RWPE1 (cell line): ENCODE data around the gene RXFP1.
A peak's percentile ranks its signal among the peaks of the same experiment; 100 is the strongest.

Experiments used
- CTCF ChIA-PET: fragments of 350-600 bp; sonication (Branson Sonifier 250); formaldehyde crosslinking; extraction: SDS; loops from one replicate; lab custom pipeline; 2021; lab: Yijun Ruan, JAX
- POLR2A ChIA-PET: fragments of 400-600 bp; formaldehyde crosslinking; extraction: SDS; loops from one replicate; lab custom pipeline; 2020; ENCODE audit warnings: antibody characterized with exemption; ENCODE audit not compliant: low non-redundant PET; lab: Yijun Ruan, JAX
- DNase-seq: peaks from one replicate; pipeline ENCODE4 v3.0.0; 2012; ENCODE audit warnings: low spot score
- H3K27ac ChIP-seq: fragments of 450-650 bp; 2 replicates; pipeline ENCODE4 v1.5.1; 2017
- TF ChIP-seq, protein P1 (sequence below): fragments of 450-650 bp; conservative IDR thresholded peaks from 2 replicates; pipeline ENCODE4 v1.5.1; 2017; ENCODE audit warnings: low read depth, mild to moderate bottlenecking

RXFP1 gene

DNA sequence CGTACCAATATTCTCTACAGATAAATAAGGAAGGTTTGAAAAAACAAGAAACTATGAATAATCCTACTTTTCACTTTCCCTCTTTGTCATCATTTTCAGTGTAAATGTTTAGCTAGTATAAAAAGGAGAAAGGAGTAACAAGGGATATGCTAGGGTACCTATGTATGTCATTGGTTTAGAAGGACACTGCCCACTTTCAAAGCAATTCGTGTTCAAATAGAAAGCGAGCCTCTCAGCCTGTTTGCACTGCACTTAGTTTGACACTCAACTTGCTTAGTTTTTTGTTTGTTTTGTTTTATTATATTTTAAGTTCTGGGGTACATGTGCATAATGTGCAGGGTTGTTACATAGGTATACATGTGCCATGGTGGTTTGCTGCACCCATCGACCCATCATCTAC is 21.6 kb upstream of the RXFP1 start:
- H3K27ac ChIP-seq: no peak overlapping the region
- POLR2A ChIA-PET: no interaction called here
- CTCF ChIA-PET: no interaction called here
- DNase-seq: no peak
- TF ChIP-seq, protein P1, sequence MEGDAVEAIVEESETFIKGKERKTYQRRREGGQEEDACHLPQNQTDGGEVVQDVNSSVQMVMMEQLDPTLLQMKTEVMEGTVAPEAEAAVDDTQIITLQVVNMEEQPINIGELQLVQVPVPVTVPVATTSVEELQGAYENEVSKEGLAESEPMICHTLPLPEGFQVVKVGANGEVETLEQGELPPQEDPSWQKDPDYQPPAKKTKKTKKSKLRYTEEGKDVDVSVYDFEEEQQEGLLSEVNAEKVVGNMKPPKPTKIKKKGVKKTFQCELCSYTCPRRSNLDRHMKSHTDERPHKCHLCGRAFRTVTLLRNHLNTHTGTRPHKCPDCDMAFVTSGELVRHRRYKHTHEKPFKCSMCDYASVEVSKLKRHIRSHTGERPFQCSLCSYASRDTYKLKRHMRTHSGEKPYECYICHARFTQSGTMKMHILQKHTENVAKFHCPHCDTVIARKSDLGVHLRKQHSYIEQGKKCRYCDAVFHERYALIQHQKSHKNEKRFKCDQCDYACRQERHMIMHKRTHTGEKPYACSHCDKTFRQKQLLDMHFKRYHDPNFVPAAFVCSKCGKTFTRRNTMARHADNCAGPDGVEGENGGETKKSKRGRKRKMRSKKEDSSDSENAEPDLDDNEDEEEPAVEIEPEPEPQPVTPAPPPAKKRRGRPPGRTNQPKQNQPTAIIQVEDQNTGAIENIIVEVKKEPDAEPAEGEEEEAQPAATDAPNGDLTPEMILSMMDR: no peak

DNA sequence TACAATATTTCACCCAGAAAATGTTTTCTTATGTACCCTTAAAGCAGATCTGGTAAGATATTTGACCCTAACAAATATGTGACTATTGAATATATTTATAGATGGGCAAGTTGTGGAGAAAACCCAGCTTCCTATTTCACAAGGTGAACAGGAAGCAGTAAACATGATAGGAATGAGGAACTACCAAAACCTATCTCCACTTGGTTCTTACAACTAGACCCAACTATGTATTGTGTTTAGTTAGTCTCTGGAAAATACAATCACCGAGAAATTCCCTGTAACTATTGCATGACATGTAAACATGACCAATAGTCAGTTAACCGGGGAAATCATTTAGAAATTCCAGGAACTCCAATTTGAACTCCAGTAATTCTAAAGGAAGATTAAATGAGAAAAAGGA is 8.4 kb upstream of the RXFP1 start:
- ChIA-PET POLR2A (no interaction called here), CTCF (no interaction called here)
- DNase-seq: no peak
- TF ChIP-seq, protein P1: no peak
- no peak overlapping the region for H3K27ac ChIP-seq

DNA sequence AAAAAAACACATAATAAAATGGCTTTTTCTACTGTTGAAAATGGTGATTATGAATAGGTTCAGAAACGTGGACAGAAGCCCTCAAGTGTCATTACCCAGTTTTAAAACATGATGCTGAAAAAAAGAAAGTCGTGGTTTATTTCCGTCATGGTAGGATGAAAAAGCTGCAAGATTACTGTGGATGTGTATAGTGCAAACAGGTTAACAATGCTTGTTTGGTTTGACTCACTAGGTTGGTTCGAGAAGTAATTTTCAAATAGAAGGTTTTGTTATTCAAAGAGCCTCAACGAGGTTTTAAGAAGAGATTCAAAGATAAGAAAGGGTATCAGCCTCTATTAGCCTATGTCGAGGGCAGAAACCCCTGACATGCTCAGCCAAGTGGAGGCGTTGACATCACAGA is 2.5 kb upstream of the RXFP1 start:
- no peak for DNase-seq
- ChIA-PET CTCF (no interaction called here), POLR2A (no interaction called here)
- H3K27ac ChIP-seq: no peak overlapping the region
- TF ChIP-seq, protein P1: no peak

DNA sequence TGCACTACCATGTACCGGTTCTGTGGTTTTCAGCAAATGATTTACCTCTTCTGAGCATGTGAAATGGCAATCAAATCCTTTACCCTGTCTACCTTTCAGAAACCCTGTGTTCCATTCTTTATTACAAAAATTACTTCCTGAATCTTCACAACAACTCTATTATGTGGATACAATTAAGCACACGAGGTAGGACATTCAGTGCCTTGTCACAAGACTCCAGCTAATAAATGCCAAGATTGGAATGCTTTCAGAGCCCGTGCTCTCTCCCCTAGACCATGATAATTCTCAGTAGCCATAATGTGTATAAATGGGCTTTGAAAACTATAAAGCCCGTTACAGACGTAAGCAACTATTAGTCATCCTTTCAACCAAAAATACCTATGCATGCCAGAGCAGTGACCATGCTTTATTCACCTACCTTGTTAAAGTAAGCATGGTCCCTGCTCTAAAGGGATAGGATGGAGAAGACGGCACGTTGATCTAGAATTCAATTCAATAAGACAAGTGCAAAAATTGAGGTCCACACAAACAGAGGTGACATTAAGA is 2.4 kb downstream of the RXFP1 start:
- TF ChIP-seq, protein P1: no peak
- ChIA-PET CTCF (no interaction called here), POLR2A (no interaction called here)
- peak; percentile 48 for DNase-seq
- H3K27ac ChIP-seq: no peak overlapping the region

DNA sequence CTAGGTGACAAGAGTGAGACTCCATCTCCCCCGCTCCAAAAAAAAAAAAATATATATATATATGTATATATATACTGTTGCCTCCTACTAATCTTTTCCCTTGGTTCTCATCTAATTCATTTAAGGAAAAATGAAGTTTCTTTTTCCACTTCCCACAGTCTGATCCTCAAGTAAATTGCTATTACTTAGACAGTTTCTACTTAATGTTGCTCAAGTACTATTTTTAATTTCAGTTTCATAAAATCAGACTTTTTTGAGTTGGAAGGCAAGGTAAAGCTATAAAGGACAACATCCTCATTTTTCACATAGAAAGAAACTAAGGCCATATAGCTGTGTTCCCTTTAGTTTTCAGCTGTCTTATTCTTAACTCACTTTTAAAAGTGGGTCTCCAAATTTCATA is 5.8 kb downstream of the RXFP1 start:
- H3K27ac ChIP-seq: no peak overlapping the region
- TF ChIP-seq, protein P1: no peak
- DNase-seq: no peak
- POLR2A ChIA-PET: no interaction called here
- CTCF ChIA-PET: interaction anchor here (0.7 kb wide), 1 partner anchor 48 kb away, joined by 3 read pairs; no protein-coding TSS in a partner anchor

DNA sequence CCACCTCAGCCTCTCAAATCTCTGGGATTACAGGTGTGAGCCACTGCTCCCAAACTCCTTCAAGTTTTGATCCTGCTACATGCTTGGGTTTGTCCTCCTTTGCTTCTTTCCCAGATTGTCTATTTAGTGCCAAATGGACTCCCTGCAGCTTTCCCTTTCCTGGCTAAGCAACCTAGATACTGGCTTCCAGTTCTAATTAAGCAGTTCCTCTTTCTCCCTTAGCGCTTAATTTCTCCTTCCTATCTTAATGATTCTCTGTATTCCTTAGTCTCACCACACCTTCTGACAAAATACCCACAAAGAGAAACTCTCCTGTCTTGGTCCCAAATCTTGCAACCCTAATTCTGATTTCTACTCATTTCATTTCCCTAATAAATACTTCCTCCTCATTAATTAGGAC is 7.8 kb downstream of the RXFP1 start:
- TF ChIP-seq, protein P1: no peak
- DNase-seq: no peak
- CTCF ChIA-PET: no interaction called here
- POLR2A ChIA-PET: no interaction called here
- H3K27ac ChIP-seq: no peak overlapping the region
